HG03520 (cell line): ENCODE results near the gene TMEM91.
"Not testable (repeated sequence)": the region's sequence is repeated elsewhere in the genome, so short reads cannot be mapped to it uniquely, and the experiment has no call there.

Source experiments
- ATAC-seq: cut with Tn5 transposase; IDR thresholded peaks from one replicate; pipeline ENCODE4 v1.9.1; 2021; ENCODE audit warnings: mild to moderate bottlenecking, moderate library complexity; ENCODE audit not compliant: unreplicated experiment

Gene TMEM91

DNA sequence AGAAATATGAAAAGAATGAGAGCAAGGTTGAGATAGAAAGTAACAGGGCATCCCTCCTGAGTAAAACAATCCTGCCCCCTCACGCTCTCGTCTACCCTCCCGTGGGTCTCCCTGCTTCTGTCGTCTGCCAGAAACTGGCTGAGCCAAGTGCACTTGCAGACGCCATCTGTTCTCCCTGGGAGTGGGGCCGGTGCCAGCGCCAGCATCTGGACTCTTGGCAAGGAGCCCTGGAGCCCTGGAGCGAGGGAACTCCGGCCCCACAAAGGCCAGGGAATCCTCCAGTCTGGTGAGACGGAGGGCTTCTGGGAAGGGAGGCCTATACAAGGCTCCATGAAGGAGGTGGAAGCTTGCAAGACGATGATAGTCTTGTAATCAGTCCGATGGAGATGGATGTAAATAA, 2.3 kb upstream of the TMEM91 start:
- no peak for ATAC-seq

DNA sequence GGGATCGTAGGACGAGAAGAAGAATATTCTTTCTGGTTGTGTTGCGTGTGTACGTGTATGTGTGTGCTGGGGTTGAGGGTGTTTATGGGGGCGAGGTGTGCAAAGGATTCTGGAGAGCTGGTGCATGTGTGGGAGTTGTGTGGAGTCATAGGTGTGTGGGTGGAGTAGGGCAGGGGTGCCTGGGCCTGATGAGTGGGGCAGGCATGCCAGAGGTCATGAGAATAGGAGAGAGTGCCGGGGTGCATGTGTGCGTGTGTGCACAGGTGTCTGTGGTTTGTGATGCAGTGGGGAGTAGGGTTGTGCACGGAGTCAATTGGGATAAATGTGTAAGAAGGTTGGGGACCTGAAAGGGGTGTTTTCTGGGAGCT, 649 bp downstream of the TMEM91 start:
- ATAC-seq = no peak

DNA sequence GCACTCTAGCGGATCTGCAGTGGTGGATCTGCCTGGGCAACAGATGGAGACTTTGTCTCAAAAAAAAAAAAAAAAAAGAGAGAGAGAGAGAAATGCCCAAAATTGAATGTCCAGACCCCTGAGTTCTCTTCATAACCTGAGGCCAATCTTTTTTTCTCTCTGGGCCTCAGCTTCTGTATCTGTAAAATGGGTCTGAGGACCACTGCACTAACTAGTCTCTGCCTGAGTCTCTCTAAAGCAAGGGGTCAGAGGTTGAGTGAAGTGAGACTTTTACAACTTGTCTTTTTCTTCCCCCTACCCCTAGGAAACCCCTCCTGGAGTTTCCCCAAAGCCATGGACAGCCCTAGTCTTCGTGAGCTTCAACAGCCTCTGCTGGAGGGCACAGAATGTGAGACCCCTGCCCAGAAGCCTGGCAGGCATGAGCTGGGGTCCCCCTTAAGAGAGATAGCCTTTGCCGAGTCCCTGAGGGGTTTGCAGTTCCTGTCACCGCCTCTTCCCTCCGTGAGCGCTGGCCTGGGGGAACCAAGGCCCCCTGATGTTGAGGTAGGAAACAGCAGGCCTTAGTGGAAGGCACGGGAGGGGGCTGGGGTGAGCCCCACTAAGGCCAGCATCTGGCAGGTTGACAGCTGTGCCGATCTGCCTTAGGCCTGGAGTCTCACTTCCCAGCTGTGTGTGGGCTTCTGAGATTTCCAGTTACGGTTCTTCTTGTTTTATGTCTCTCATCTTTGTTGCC, 1.8 kb downstream of the TMEM91 start:
- ATAC-seq = no peak

DNA sequence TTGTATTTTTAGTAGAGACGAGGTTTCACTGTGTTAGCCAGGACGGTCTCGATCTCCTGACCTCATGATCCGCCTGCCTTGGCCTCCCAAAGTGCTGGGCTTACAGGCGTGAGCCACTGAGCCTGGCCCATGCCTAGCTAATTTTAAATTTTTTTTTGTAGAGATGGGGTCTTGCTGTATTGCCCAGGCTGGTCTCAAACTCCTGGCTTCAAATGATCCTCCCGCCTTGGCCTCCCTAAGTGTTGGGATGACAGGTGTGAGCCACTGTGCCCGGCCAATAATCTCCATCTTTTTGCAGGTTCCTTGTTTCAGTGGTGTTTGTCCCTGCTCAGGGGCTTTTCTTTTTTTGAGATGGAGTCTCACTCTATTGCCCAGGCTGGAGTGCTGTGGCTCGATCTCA, 5.2 kb downstream of the TMEM91 start:
- ATAC-seq = not testable (repeated sequence)

DNA sequence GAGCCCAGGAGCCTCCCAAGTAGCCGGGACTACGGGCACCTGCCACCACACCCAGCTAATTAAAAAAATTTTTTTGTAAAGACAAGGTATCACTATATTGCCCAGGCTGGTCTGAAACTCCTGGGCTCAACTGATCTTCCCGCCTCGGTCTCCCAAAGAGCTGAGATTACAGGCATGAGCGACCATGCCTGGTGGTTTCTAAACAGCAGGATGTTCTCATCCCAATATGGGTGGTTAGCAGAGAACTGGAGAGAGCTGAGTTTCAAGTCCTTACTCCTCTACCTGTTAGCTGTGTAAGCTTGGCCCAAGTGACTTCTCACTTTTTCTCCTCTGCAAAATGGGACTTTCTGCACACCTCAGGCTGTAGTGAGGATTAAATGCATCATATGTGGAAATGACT, 8.0 kb downstream of the TMEM91 start:
- ATAC-seq = no peak

DNA sequence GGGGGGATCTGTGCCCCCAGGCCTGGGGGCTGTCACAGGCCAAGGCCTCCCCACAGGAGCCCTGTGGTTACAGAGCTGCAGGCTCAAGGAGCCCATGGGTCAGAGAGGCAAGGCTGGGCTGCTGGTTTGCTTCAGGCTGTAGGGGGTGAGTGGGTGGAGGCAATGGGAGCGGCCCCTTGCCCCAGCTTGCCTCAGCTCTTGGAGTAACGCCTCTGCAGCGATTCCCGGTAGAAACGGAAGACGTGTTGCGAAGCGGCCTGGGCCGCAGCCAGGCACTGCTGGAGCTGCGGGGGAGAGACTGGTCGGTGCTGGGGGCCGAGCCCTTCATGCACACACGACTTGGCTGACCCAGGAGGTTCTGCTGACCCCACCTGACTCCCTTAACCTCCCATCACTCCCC, 10.1 kb downstream of the TMEM91 start:
- no peak for ATAC-seq

DNA sequence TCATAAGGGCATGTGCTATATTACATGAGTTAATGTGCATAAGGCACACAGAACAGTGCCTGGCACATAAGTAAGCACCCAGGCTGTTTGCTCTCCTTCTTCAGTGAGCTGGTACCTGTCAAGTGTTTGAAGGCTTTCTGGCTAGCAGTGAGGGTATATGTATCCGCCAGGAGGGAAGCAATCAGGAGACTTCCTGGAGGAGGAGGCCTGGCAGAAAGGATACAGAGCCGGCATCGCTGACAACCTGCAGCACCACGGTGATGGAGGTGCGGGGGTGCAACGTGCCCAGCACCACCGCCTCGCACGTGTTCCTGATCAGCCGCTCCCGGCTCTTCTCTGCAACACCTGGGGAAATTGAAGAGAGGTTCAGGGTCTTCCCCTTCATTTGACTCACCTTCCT, 15.3 kb downstream of the TMEM91 start:
- no peak for ATAC-seq

DNA sequence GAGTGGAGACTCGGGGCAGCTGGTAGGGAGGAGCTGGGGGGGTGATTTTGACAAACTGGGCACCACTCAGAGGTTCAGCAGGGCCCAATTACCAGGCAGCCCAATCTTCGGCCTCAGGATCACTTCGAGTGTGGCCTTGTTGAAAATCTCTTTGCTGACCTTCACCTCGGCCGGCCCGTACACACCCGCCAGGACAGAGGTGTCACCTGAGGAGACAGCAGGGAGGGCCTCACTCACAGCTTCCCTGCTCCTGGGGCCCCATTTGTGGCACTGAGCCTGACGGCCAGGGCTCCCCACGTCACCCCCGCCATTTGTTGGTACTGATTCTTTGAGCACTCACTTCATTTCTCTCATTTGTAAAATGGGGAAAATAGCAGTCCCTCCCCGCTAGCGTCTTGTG, 16.4 kb downstream of the TMEM91 start:
- no peak for ATAC-seq

DNA sequence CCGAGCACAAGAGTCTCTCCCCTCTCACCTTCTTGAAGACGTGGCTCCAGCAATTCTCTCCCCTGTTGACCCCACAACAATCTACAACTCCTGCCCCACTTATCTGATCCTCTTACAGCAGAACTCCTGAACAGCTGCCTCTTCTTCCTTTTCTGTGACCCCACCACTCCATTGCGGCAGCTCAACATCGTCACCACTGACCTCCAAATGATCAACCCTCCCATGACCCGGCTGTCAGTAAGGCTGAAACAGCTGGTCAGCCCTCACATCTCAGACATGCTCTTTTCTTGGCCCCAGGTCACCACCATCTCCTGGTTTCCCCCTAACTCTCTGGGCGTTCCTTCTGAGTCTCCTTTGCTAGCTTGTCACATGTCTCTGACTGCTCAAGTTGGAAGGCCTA, 19.0 kb downstream of the TMEM91 start:
- ATAC-seq = no peak

DNA sequence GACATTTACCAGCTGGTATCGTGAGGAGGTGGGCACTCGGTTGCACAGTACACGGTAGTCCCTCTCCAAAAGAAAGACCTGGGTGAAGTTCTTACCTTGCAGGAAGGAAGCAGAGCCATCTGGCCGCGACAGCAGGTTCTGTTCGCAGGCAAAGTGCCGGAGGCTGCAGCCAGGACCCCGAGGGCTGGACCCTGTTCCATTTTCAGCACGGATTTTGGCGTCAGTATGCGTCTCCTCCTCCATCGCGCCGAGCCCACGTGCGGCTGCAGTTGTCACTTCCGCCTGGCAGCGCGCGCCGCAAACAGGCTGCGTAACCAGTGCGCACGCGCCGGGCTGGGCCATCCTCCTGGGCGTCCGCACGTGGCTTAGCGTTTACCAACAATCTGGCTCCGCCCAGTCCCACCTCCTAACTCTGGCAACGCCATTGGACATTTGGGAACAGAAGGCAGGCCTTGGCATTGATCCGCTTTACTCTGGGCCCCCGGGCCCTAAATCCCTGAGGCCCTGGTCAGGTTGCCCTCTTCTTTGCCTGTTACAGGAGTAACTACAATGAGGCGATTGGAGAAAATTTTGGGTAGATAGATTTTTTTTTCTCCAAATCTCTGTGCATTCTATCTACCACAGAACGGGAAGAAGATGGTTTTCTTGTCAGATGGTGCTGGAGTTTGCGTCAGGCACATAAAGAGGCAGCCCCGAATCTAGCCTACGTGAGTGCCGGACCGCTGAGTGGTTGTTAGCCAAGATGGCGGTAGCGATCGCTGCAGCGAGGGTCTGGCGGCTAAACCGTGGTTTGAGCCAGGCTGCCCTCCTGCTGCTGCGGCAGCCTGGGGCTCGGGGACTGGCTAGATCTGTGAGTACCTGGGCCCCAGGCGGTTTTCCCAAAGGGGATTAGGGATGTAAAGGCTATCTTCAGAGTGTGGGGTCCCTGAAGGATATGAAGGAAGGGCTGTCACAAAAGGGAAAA, 21.0 kb downstream of the TMEM91 start, which contains the start of the genes BCKDHA and EXOSC5:
Gene BCKDHA (plus strand): TSS at position 733 of the 964 bp plus-strand sequence. CDS start 10 bp downstream, at position 743.
Gene EXOSC5 (minus strand): TSS at position 274 of the 964 bp plus-strand sequence. CDS start 31 bp downstream, at position 243.
- peak; percentile 75 for ATAC-seq

DNA sequence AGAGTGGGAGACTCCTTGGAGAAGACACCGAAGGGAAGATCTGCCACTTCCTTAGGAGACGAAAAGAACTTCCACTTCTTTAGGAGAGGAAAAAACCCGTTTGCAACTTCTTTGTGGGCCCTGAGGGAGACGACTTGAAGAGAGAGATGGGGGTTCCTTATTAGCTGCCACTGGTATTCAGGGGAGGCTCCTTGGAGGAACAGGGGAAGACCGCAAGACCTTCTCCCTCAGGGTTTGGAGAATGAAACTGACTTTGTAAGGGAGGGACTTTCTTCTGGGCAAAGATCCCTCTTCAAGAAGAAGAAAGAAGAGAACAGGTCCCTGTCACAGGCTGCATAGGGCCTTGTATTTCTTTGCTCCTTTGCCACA, 21.7 kb downstream of the TMEM91 start:
- ATAC-seq = no peak

DNA sequence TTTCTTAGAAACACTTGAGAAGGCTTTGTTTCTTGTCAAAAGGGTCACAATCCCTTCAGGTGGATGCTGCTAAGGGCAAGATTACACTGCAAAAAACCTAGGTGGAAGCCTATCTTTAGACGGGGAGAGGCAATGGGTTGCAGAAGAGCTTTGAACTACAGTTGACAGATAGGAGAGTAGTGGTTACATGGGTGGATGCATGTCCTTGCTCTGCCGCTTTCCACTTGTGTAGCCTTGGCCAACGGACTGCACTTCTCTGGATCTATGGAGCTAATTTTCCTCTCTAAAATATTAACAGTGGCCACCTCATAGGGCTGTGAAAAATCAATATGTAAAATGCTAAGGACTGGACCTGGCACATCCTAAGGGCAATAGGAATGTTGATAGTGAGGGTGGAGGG, 22.3 kb downstream of the TMEM91 start:
- no peak for ATAC-seq

DNA sequence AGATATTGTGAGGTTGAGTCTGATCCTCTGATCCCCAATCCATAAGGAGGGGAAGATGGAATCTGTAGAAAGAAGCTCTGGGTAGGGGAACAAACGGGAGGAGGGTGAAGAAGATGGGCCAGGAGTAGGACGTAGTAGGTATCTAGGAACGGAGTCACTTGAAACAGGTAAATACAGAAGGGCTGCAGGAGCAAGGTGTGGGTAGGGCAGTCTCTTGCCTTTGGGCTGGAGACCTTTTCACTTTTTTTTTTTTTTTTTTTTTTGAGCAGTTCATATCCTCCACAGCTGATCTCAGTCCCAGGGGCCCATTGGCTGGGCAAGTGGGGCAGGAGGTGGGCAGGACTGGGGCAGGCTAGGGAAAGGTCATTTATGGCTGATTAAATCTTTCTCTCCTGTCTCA, 22.8 kb downstream of the TMEM91 start:
- ATAC-seq = no peak

DNA sequence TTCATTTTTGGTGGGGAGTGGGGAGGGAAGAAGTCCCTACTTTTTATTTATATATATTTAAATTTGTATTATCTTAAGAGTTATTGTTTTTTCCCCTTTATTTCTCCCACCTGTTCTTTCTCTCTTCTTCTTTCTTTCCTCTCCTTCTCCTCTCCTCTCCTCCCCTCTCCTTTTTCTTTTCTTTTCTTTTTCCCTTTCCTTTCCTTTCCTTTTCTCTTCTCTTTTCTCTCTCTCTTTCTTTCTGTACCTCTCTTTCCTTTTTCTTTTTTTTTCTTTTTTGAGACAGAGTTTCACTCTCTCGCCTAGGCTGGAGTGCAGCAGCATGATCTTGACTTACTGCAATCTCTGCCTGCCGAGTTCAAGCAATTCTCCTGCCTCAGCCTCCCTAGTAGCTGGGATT, 23.2 kb downstream of the TMEM91 start:
- ATAC-seq = no peak

DNA sequence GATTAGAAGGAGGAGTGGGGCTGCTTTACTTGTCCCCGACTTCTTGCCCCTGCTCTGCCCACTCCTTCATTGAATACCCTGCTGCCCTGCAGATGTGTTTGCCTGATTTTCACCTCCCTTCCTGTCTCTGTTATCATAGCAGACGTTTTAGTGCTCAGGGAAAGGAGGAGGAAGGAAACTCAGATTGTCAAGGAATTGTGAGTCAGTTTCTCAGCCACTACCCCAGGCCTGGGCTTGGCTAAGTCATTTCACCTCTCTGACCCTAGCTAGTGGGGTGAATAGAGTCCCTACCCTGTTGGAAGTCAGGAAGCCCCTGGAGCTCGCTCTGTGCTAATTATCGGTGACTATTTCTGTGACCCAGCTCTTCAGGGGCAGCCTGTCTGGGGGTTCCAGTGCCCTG, 25.1 kb downstream of the TMEM91 start:
- no peak for ATAC-seq

DNA sequence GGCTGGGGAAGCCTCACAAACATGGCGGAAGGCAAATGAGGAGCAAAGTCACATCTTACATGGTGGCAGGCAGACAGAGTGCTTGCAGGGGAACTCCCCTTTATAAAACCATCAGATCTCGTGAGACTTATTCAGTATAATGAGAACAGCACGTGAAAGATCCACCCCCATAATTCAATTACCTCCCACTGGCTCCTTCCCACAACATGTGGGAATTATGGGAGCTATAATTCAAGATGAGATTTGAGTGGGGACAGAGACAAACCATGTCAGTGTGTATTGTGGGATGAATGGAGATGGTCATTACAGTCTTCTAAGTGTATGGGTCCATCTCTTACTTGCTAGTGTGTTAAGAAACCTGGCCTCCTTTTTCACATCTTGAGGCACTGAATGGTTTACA, 25.7 kb downstream of the TMEM91 start:
- ATAC-seq = no peak

DNA sequence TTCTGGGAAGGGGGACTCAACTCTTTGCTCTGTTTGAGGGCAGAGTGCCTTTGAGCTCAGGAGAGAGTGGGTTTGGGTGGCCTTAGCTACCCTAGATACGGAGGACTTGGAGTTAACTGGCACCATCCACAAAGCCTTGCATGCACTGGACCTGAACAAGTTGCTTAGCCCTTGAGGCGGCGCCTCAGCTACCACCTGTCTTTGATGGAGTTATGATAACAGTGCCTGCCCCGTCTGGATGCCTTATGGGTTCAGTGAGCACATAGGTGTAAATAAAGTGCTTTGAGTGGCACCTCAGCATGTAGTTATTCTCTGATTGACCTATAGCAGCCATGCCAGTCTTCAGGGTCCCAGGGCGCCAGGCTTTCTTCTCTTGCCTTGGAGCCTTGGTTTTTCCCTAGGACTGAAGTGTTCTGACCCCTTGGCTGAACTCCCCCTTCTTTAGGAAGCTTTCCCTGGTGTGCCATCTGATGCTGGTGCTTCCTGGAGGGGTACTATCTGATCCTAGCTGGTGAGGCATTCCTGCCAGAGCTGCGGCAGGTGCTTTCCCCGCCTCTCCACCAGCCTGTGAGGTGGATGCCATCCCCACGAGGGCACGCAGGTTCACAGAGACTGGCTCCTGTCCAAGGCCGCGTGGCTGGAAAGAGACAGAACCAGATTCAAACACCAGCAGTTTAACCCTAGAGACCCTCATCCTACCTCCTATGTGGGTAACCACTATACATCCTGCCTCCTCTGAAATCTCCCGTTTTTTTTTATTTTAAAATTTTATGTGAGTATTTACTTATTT, 27.0 kb downstream of the TMEM91 start:
- no peak for ATAC-seq

DNA sequence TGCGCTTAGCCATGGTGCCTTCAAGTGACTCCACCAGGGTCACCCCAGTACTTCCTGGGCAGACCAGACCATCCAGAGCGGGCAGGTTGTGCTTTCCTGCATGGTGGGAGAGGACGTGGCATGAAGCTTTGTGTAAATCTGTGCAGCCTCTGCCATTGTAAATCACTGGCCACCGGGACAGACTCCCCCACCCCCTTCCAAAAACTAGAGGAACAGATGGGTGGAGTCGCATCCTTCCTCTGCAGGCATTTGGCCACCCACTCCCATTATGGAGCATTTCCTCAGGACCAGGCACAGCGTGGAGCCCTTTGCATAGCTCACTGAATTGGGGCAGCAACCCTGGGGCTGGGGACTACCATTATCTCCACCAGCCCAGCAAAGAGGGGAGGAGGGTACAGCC, 29.4 kb downstream of the TMEM91 start:
- no peak for ATAC-seq

DNA sequence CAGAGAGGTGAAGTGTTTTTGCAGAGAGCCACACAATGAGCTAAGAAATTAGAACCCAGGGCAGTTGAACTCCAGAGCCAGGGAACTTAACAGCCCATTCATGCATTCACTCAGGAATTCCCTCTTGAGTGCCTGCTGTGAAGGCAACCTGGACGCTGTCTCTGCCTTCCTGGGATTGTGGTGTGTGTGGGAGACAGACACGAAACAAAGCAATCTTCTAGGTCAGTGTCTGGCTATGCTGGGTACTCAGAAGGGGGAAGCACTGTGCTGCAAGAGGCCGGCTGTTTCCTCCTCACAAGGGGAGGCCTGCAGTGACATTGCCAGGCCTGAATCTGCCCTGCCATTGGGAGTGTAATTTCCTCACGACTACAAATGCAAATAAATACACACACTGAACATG, 30.9 kb downstream of the TMEM91 start:
- ATAC-seq = no peak

DNA sequence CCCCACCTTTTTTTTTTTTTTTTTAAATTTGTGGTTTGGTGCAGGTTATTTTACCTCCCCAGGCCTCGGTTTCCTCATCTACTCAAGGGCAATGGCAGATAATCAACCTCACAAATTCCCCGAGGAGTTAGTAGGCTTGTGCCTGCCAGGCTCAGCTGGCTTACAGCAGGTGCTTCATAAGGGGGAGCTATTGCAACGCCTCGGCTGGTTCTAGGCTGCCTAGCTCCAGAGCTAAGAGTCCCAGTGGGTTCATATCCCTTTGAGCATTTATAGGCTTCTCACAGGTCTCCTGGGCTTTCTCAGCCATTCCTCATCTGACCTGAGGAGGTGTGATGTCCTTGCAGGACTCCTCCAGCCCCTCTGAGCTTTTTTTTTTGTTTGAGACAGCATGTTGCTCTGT, 31.9 kb downstream of the TMEM91 start:
- no peak for ATAC-seq

DNA sequence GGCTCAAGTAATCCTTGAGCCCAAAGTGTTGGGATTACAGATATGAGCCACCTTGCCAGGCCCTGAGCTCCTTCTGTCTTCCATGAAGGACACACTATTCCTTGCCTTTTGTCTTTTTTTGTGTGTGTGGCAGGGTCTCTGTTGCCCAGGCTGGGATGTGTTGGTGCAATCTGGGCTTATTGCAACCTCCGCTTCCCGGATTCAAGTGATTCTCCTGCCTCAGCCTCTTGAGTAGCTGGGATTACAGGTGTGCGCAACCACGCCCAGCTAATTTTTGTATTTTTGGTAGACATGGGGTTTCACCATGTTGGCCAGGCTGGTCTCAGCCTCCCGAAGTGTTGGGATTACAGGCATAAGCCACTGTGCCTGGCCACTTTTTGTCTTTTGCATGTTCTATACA, 32.5 kb downstream of the TMEM91 start:
- ATAC-seq = not testable (repeated sequence)
